ENCODE data around the gene CAPN11. TPM values are rescaled to one million over a fixed set of nuclear protein-coding genes. Genes with fewer than 3 reads are reported as not detected.
A peak's percentile ranks its signal among the peaks of the same experiment; 100 is the strongest.

Gene CAPN11
- total and polyA plus RNA-seq, 9 of the 15 experiments (the other 6 are each of a cell fraction or from before 2014, with no cell fraction given): 0.03 to 0.61 (median 0.17) TPM; not detected in 1

GRCh38 chr6:44126320-44127149, 32.1 kb upstream of the CAPN11 start (continued):
- TF ChIP-seq PBX2 (CRISPR knock-in tag; IDR thresholded peaks at IDR 0.05; ENCODE audit: low read depth): no peak
- peak; percentile 73 for TF ChIP-seq PBX2 (tag; conservative IDR thresholded peaks at IDR 0.05; ENCODE audit: low read depth)
- TF ChIP-seq HMGN3 (IDR thresholded peaks at IDR 0.05; ENCODE audit: borderline replicate concordance, extremely low read depth, insufficient read length, low read depth, low read length): peak; percentile 72
- TF ChIP-seq ARID4B (CRISPR knock-in tag; IDR thresholded peaks at IDR 0.05): peak; percentile 35; the same call in 1 of the 2 replicates
- no peak for TF ChIP-seq HSF4 (CRISPR knock-in tag; IDR thresholded peaks at IDR 0.05; ENCODE audit: borderline replicate concordance)
- TF ChIP-seq XRCC5 (IDR thresholded peaks at IDR 0.05; ENCODE audit: low read depth, low read length): 0 out of 2 replicates have a peak, but pooled peaks have one; percentile 49
- TF ChIP-seq FOXM1 (IDR thresholded peaks at IDR 0.05; ENCODE audit: low read depth): no peak
- no peak for TF ChIP-seq FOXM1 (CRISPR knock-in tag; IDR thresholded peaks at IDR 0.05; ENCODE audit: low read depth)
- TF ChIP-seq MTA2 (IDR thresholded peaks at IDR 0.05; ENCODE audit: low read depth): peak; percentile 14; the same call in 1 of the 2 replicates
- TF ChIP-seq SAP30 (IDR thresholded peaks at IDR 0.05; ENCODE audit: borderline replicate concordance, insufficient read depth, low read depth, low read length, poor library complexity, severe bottlenecking): peak; percentile 16
- TF ChIP-seq NFRKB (IDR thresholded peaks at IDR 0.05; ENCODE audit: low read depth): peak; percentile 9; the same call in 1 of the 2 replicates
- no peak for TF ChIP-seq USF1 (CRISPR knock-in tag; IDR thresholded peaks at IDR 0.05)
- peak; percentile 62; the same call in 1 of the 2 replicates for TF ChIP-seq L3MBTL2 (IDR thresholded peaks at IDR 0.05)
- TF ChIP-seq UBTF (IDR thresholded peaks at IDR 0.05; ENCODE audit: borderline replicate concordance in 1 of 2, low read depth in 2 of 2, low read length in 2 of 2): peak; percentile 28 to 73; a peak in 1 of 4 replicates
- 0 out of 2 replicates have a peak, but pooled peaks have one; percentile 16 for TF ChIP-seq SP1 (CRISPR knock-in tag; IDR thresholded peaks at IDR 0.05)
- TF ChIP-seq HDAC1 (IDR thresholded peaks at IDR 0.05): peak in 1 of 2 experiments; percentile 41; a peak in 1 of 4 replicates

Data from K562 (cell line).